CD4-positive, alpha-beta T cell treated with Interleukin-2 at 100 ng/mL for 4 hours (primary cell): ENCODE results near the gene PTDSS2.

Experiments
- DNase-seq: peaks from one replicate; pipeline ENCODE4 v3.0.0-alpha.2; 2020; ENCODE audit warnings: low spot score

The PTDSS2 gene

GRCh38 chr11:469684-470560, 19.8 kb downstream of the PTDSS2 start:
- no peak for DNase-seq

GRCh38 chr11:471468-472145, 21.5 kb downstream of the PTDSS2 start:
- DNase-seq, result no peak

GRCh38 chr11:472272-472671, 22.2 kb downstream of the PTDSS2 start:
- no peak for DNase-seq

- DNase-seq, result no peak
These were observed 22.7 kb downstream of the PTDSS2 start for GRCh38 chr11:472816-473215.

GRCh38 chr11:473415-473814, 23.3 kb downstream of the PTDSS2 start:
- no peak for DNase-seq

GRCh38 chr11:473962-474785, 24.1 kb downstream of the PTDSS2 start:
- DNase-seq, result no peak

- DNase-seq, result no peak
These were observed 24.9 kb downstream of the PTDSS2 start for GRCh38 chr11:474914-475506.

- no peak for DNase-seq
These were observed 25.9 kb downstream of the PTDSS2 start for GRCh38 chr11:475941-476340.

GRCh38 chr11:476416-476815, 26.3 kb downstream of the PTDSS2 start:
- no peak for DNase-seq

GRCh38 chr11:477052-477715, 27.1 kb downstream of the PTDSS2 start:
- DNase-seq, result no peak

- no peak for DNase-seq
These were observed 29.2 kb downstream of the PTDSS2 start for GRCh38 chr11:479311-479710.

- no peak for DNase-seq
These were observed 34.5 kb downstream of the PTDSS2 start for GRCh38 chr11:484616-485015.

GRCh38 chr11:486189-486588, 36.1 kb downstream of the PTDSS2 start:
- no peak for DNase-seq

GRCh38 chr11:487571-488021, 37.5 kb downstream of the PTDSS2 start:
- no peak for DNase-seq

- no peak for DNase-seq
These were observed 38.0 kb downstream of the PTDSS2 start for GRCh38 chr11:488062-488461.

- no peak for DNase-seq
These were observed 38.5 kb downstream of the PTDSS2 start for GRCh38 chr11:488579-488978.

- DNase-seq, result no peak
These were observed 38.9 kb downstream of the PTDSS2 start for GRCh38 chr11:488992-489391.

- no peak for DNase-seq
These were observed 39.6 kb downstream of the PTDSS2 start for GRCh38 chr11:489610-490185.

- DNase-seq, result no peak
These were observed 40.3 kb downstream of the PTDSS2 start for GRCh38 chr11:490186-490929.

GRCh38 chr11:490930-491260, 40.8 kb downstream of the PTDSS2 start:
- no peak for DNase-seq

GRCh38 chr11:491358-491757, 41.3 kb downstream of the PTDSS2 start:
- DNase-seq, result no peak
